ENCODE data around the gene EXPH5.

EXPH5 gene

GRCh38 chr11:108622341-108622740 lies 28.8 kb upstream of the EXPH5 start:
- no peaks in the 10 kb centered on the region for H3K36me3 ChIP-seq
- TF ChIP-seq CTCF (IDR thresholded peaks at IDR 0.05), result no peak
- no peaks in the 10 kb centered on the region for H3K9me3 ChIP-seq
- intact Hi-C loops (cut with DNase I; ENCODE audit: low total_unique reads), result no loop called here
- no peak overlapping the region for H3K4me3 ChIP-seq
- DNase-seq, result no peak
- no peaks in the 10 kb centered on the region for H3K4me1 ChIP-seq
- no peaks in the 10 kb centered on the region for H3K27me3 ChIP-seq
- no peak overlapping the region for H3K27ac ChIP-seq

- no peak overlapping the region for H3K27ac ChIP-seq
- H3K9me3 ChIP-seq, result no peaks in the 10 kb centered on the region
- intact Hi-C loops (cut with DNase I; ENCODE audit: low total_unique reads), result no loop called here
- TF ChIP-seq CTCF (IDR thresholded peaks at IDR 0.05), result no peak
- H3K4me3 ChIP-seq, result no peak overlapping the region
- H3K36me3 ChIP-seq, result no peaks in the 10 kb centered on the region
- no peaks in the 10 kb centered on the region for H3K27me3 ChIP-seq
- no peak for DNase-seq
- H3K4me1 ChIP-seq, result no peaks in the 10 kb centered on the region
Observed at GRCh38 chr11:108620958-108621772, 27.6 kb upstream of the EXPH5 start.

- H3K9me3 ChIP-seq, result no peaks in the 10 kb centered on the region
- H3K27me3 ChIP-seq, result no peaks in the 10 kb centered on the region
- TF ChIP-seq CTCF (IDR thresholded peaks at IDR 0.05), result no peak
- intact Hi-C loops (cut with DNase I; ENCODE audit: low total_unique reads), result no loop called here
- H3K36me3 ChIP-seq, result no peaks in the 10 kb centered on the region
- no peak for DNase-seq
- no peak overlapping the region for H3K4me3 ChIP-seq
- no peaks in the 10 kb centered on the region for H3K4me1 ChIP-seq
- no peak overlapping the region for H3K27ac ChIP-seq
Observed at GRCh38 chr11:108618529-108618928, 25.0 kb upstream of the EXPH5 start.

GRCh38 chr11:108617055-108617454 lies 23.5 kb upstream of the EXPH5 start:
- Histone ChIP-seq H3K4me1 (no peaks in the 10 kb centered on the region), H3K9me3 (no peaks in the 10 kb centered on the region), H3K4me3 (no peak overlapping the region), H3K36me3 (no peaks in the 10 kb centered on the region), H3K27me3 (no peaks in the 10 kb centered on the region), H3K27ac (no peak overlapping the region)
- no peak for TF ChIP-seq CTCF (IDR thresholded peaks at IDR 0.05)
- intact Hi-C loops (cut with DNase I; ENCODE audit: low total_unique reads), result no loop called here
- DNase-seq, result no peak

- Histone ChIP-seq H3K27ac (no peak overlapping the region), H3K9me3 (no peaks in the 10 kb centered on the region), H3K36me3 (no peaks in the 10 kb centered on the region), H3K4me1 (no peaks in the 10 kb centered on the region), H3K4me3 (no peak overlapping the region), H3K27me3 (peaks cover 0 to 1% of the 10 kb centered on the region in 2 donors)
- no peak for TF ChIP-seq CTCF (IDR thresholded peaks at IDR 0.05)
- DNase-seq, result no peak
- intact Hi-C loops (cut with DNase I; ENCODE audit: low total_unique reads), result no loop called here
Observed at GRCh38 chr11:108616549-108616948, 23.0 kb upstream of the EXPH5 start.
